HG03103 (cell line): Measurements from ENCODE around the gene PDE1A.
A peak's percentile ranks its signal among the peaks of the same experiment; 100 is the strongest.

ENCODE experiments used
- ATAC-seq: cut with Tn5 transposase; IDR thresholded peaks from one replicate; pipeline ENCODE4 v1.9.1; 2021; ENCODE audit warnings: low read depth; ENCODE audit not compliant: unreplicated experiment

Gene PDE1A

GRCh38 chr2:182224669-182225068 lies 202.2 kb downstream of the PDE1A start:
- no peak for ATAC-seq

- ATAC-seq, result no peak
Measured at GRCh38 chr2:182220998-182221397, 205.8 kb downstream of the PDE1A start.

GRCh38 chr2:182220335-182220734 lies 206.5 kb downstream of the PDE1A start:
- no peak for ATAC-seq

- ATAC-seq, result no peak
Measured at GRCh38 chr2:182210669-182211068, 216.2 kb downstream of the PDE1A start.

GRCh38 chr2:182208421-182208820 lies 218.4 kb downstream of the PDE1A start:
- ATAC-seq, result no peak

GRCh38 chr2:182207049-182207746 lies 219.6 kb downstream of the PDE1A start:
- ATAC-seq, result peak; percentile 64

- ATAC-seq, result no peak
Measured at GRCh38 chr2:182197529-182197928, 229.3 kb downstream of the PDE1A start.

GRCh38 chr2:182193291-182193690 lies 233.5 kb downstream of the PDE1A start:
- ATAC-seq, result no peak

GRCh38 chr2:182191061-182191460 lies 235.8 kb downstream of the PDE1A start:
- no peak for ATAC-seq

- ATAC-seq, result no peak
Measured at GRCh38 chr2:182187130-182187529, 239.7 kb downstream of the PDE1A start.

- ATAC-seq, result no peak
Measured at GRCh38 chr2:182186132-182186735, 240.6 kb downstream of the PDE1A start.

- no peak for ATAC-seq
Measured at GRCh38 chr2:182182436-182182835, 244.4 kb downstream of the PDE1A start.

GRCh38 chr2:182181381-182181780 lies 245.5 kb downstream of the PDE1A start:
- no peak for ATAC-seq

- ATAC-seq, result no peak
Measured at GRCh38 chr2:182179176-182179575, 247.7 kb downstream of the PDE1A start.

GRCh38 chr2:182173944-182174622 lies 252.8 kb downstream of the PDE1A start:
- ATAC-seq, result no peak

- ATAC-seq, result no peak
Measured at GRCh38 chr2:182170341-182170740, 256.5 kb downstream of the PDE1A start.

- no peak for ATAC-seq
Measured at GRCh38 chr2:182167882-182168281, 259.0 kb downstream of the PDE1A start.

GRCh38 chr2:182166841-182167240 lies 260.0 kb downstream of the PDE1A start:
- no peak for ATAC-seq

GRCh38 chr2:182166406-182166805 lies 260.4 kb downstream of the PDE1A start:
- no peak for ATAC-seq

GRCh38 chr2:182165202-182165601 lies 261.6 kb downstream of the PDE1A start:
- ATAC-seq, result no peak

- ATAC-seq, result no peak
Measured at GRCh38 chr2:182164686-182165085, 262.1 kb downstream of the PDE1A start.

- no peak for ATAC-seq
Measured at GRCh38 chr2:182163878-182164277, 263.0 kb downstream of the PDE1A start.
